ENCODE measurements around the gene FICD. TPM values are rescaled to one million over a fixed set of nuclear protein-coding genes. Genes with fewer than 3 reads are reported as not detected.

The FICD gene
- total RNA-seq, 2 donors from 2014 or later, result 6.2 to 6.8 TPM

DNA sequence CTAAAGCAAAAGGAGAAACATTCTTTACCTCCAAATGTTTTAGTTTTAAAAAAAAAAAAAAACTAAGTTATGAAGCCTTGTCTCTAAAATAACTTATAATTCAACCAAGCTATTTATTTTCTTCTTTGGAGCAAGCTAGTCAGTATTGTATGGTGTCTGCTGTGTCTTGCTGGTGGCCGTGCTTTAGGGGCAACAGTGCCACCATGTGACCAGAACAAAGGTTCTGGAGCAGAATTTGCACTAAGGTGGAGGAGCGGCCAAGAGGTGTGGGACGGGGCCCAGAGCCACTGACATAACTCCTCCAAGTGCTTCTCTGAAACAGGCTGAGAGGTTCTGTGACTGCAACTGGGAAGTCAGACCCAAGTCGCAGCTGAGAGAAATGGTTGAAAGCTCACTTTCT, 4.5 kb downstream of the FICD start:
- Histone ChIP-seq H3K9me3 (ENCODE audit: control insufficient read depth, low read length) (no peaks in the 10 kb centered on the region), H3K36me3 (ENCODE audit: control insufficient read depth, insufficient read depth, low read length) (peaks cover 73% of the 10 kb centered on the region), H3K4me1 (ENCODE audit: control insufficient read depth, insufficient read depth, low read length) (peaks cover 4% of the 10 kb centered on the region), H3K27ac (ENCODE audit: low read depth, low read length) (no peak overlapping the region), H3K27me3 (ENCODE audit: control insufficient read depth, insufficient read depth, low read length, poor library complexity, severe bottlenecking) (no peaks in the 10 kb centered on the region), H3K4me3 (ENCODE audit: low read length) (no peak overlapping the region), H3K9ac (ENCODE audit: extremely low read depth, low read length, poor library complexity, severe bottlenecking) (no peak overlapping the region)
- Mint-ChIP-seq H3K9me3 (no peaks in the 10 kb centered on the region), H3K27me3 (ENCODE audit: insufficient read depth) (no peaks in the 10 kb centered on the region), H3K27ac (peak overlapping the region; percentile 81), H3K4me1 (peaks cover 8% of the 10 kb centered on the region), H3K4me3 (no peak overlapping the region), H3K36me3 (ENCODE audit: low read depth) (peaks cover 56% of the 10 kb centered on the region)
- peak; percentile 86 for DNase-seq
- TF ChIP-seq, protein P1, sequence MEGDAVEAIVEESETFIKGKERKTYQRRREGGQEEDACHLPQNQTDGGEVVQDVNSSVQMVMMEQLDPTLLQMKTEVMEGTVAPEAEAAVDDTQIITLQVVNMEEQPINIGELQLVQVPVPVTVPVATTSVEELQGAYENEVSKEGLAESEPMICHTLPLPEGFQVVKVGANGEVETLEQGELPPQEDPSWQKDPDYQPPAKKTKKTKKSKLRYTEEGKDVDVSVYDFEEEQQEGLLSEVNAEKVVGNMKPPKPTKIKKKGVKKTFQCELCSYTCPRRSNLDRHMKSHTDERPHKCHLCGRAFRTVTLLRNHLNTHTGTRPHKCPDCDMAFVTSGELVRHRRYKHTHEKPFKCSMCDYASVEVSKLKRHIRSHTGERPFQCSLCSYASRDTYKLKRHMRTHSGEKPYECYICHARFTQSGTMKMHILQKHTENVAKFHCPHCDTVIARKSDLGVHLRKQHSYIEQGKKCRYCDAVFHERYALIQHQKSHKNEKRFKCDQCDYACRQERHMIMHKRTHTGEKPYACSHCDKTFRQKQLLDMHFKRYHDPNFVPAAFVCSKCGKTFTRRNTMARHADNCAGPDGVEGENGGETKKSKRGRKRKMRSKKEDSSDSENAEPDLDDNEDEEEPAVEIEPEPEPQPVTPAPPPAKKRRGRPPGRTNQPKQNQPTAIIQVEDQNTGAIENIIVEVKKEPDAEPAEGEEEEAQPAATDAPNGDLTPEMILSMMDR (conservative IDR thresholded peaks at IDR 0.05), result peak; percentile 65
- 83 to 90% methylated on average over 4 of the region's 4 CpGs for WGBS, 2 experiments (ENCODE audit: insufficient coverage in 1 of 2, insufficient read length in 1 of 2)

DNA sequence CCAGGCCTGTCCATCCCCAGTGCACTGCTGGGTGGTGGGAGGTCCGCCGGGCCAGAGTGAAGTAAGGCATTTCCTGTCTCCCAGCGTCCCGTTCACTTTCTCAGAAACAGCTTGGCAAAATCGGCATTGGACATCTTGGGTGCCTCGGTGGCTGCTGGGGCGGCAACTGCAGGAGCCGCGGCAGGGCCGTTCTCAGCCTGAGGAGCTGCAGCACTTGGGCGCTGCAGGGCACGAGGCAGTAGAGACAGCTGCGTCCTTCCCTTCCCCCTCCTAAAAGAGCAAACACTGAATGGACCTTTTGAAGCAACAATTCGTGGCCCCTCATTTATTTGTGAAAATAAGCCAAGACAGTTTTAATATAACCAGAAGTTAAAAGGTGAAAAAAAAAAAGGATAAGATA, 8.3 kb downstream of the FICD start:
- peaks cover 94% of the 10 kb centered on the region for H3K36me3 ChIP-seq (ENCODE audit: control insufficient read depth, insufficient read depth, low read length)

DNA sequence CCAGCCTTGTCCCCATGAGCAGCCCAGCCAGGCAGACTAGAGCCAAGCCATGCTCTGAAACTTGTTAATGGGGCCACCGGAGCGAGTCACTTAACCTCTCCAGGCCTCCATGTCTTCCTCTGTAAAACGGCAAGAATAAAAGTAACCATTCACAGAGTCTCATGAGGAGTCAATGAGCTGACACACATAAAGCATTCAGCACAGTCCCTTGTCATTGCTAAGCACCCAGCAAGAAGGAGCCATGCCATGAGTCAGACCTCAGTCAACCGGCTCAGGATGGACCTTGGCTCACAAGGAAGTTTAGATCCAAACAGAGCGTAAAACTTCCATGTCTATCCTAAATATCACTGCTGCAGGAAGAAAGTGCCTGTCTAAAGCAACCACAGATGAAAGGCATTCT, 10.6 kb downstream of the FICD start:
- Histone ChIP-seq H3K4me1 (ENCODE audit: control insufficient read depth, insufficient read depth, low read length) (no peaks in the 10 kb centered on the region), H3K27ac (ENCODE audit: low read depth, low read length) (no peak overlapping the region), H3K27me3 (ENCODE audit: control insufficient read depth, insufficient read depth, low read length, poor library complexity, severe bottlenecking) (no peaks in the 10 kb centered on the region), H3K9ac (ENCODE audit: extremely low read depth, low read length, poor library complexity, severe bottlenecking) (no peak overlapping the region), H3K4me3 (ENCODE audit: low read length) (no peak overlapping the region), H3K36me3 (ENCODE audit: control insufficient read depth, insufficient read depth, low read length) (peaks cover 87% of the 10 kb centered on the region), H3K9me3 (ENCODE audit: control insufficient read depth, low read length) (no peaks in the 10 kb centered on the region)
- no peaks in the 10 kb centered on the region for H3K9me3 Mint-ChIP-seq
- H3K27me3 Mint-ChIP-seq (ENCODE audit: insufficient read depth), result no peaks in the 10 kb centered on the region
- TF ChIP-seq, protein P1 (conservative IDR thresholded peaks at IDR 0.05), result no peak
- H3K4me3 Mint-ChIP-seq, result no peak overlapping the region
- H3K27ac Mint-ChIP-seq, result no peak overlapping the region
- H3K36me3 Mint-ChIP-seq (ENCODE audit: low read depth), result peaks cover 89% of the 10 kb centered on the region
- H3K4me1 Mint-ChIP-seq, result no peaks in the 10 kb centered on the region
- 85 to 86% methylated on average over 5 of the region's 5 CpGs for WGBS, 2 experiments (ENCODE audit: insufficient coverage in 1 of 2, insufficient read length in 1 of 2)
- no peak for DNase-seq

More for the DNA sequence above, 8.3 kb downstream of the FICD start:
- no peak overlapping the region for H3K4me3 Mint-ChIP-seq
- H3K9me3 Mint-ChIP-seq, result no peaks in the 10 kb centered on the region
- H3K4me1 Mint-ChIP-seq, result no peaks in the 10 kb centered on the region
- TF ChIP-seq, protein P1 (conservative IDR thresholded peaks at IDR 0.05), result no peak
- 95 to 98% methylated on average over 6 to 14 of the region's 14 CpGs for WGBS, 2 experiments (ENCODE audit: insufficient coverage in 1 of 2, insufficient read length in 1 of 2)
- no peak overlapping the region for H3K9ac ChIP-seq (ENCODE audit: extremely low read depth, low read length, poor library complexity, severe bottlenecking)
- DNase-seq, result no peak
- no peak overlapping the region for H3K27ac Mint-ChIP-seq
- peaks cover 82% of the 10 kb centered on the region for H3K36me3 Mint-ChIP-seq (ENCODE audit: low read depth)
- no peaks in the 10 kb centered on the region for H3K27me3 Mint-ChIP-seq (ENCODE audit: insufficient read depth)
- no peaks in the 10 kb centered on the region for H3K4me1 ChIP-seq (ENCODE audit: control insufficient read depth, insufficient read depth, low read length)
- no peak overlapping the region for H3K27ac ChIP-seq (ENCODE audit: low read depth, low read length)
- no peaks in the 10 kb centered on the region for H3K9me3 ChIP-seq (ENCODE audit: control insufficient read depth, low read length)
- no peaks in the 10 kb centered on the region for H3K27me3 ChIP-seq (ENCODE audit: control insufficient read depth, insufficient read depth, low read length, poor library complexity, severe bottlenecking)
- H3K4me3 ChIP-seq (ENCODE audit: low read length), result no peak overlapping the region

Measured in endodermal cell (in vitro differentiated cells).